ENCODE results near the gene ZCWPW2. TPM values are rescaled to one million over a fixed set of nuclear protein-coding genes. Genes with fewer than 3 reads are reported as not detected.

The ZCWPW2 gene
- total and polyA plus RNA-seq, 7 donors, result 0.74 to 4.0 (median 2.7) TPM

DNA sequence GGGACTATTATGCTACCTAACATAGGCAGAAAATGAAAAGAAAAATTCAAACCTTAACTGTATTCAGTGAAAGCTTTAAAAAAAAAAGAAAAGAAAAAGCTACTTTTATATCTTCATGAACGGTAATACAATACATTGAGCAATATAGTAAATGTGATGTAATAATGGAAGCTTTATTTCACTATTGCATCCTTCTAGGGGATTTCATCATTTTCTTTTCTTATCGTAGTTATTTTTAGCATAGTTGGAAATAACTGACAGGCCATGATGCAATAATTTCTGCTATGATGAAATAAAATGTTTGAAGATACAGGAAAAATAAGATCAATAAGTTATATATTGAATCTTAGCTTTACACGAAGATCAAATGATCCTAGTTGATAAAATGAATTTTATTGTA lies 40.3 kb upstream of the ZCWPW2 start:
- no peak for TF ChIP-seq CTCF (IDR thresholded peaks at IDR 0.05)
- DNase-seq, result no peak
- 69 to 85% (median 73%) methylated on average over 3 of the region's 3 CpGs for WGBS, 3 donors
- Histone ChIP-seq H3K27me3 (ENCODE audit: insufficient read depth in 3 of 3, low read length in 2 of 3) (no peaks in the 10 kb centered on the region), H3K4me3 (no peak overlapping the region), H3K36me3 (ENCODE audit: insufficient read depth in 1 of 2, low read depth in 1 of 2) (no peaks in the 10 kb centered on the region), H3K9me3 (no peaks in the 10 kb centered on the region), H3K4me1 (no peaks in the 10 kb centered on the region), H3K27ac (no peak overlapping the region)
- ATAC-seq, result peak in 1 of 4 donors; percentile 38
- intact Hi-C loops (cut with DNase I), result no loop called here

DNA sequence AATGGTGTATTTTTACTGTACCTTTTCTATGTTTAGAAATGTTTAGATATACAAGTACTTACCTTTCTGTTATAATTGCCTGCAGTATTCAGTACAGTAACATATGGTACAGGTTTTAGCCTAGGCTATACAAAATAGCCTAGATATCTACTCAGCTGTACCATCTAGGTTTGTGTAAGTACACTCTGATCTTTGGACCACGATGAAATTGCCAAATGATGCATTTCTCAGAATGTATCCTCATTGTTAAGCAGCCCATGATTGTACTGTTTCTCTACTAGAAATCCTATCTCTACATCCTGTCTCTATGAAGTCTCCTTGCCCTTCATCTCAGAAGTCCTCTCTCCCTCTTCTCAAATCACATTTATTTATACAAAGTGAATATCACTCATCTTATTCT lies 32.8 kb upstream of the ZCWPW2 start:
- WGBS, 3 donors, result 90 to 100% (median 96%) methylated on average over 1 of the region's 1 CpG
- H3K9me3 ChIP-seq, result no peaks in the 10 kb centered on the region
- intact Hi-C loops (cut with DNase I), result no loop called here
- no peaks in the 10 kb centered on the region for H3K4me1 ChIP-seq
- H3K4me3 ChIP-seq, result no peak overlapping the region
- peaks cover 3 to 16% of the 10 kb centered on the region in 2 donors for H3K36me3 ChIP-seq (ENCODE audit: insufficient read depth in 1 of 2, low read depth in 1 of 2)
- ATAC-seq (no peak), DNase-seq (no peak)
- no peak overlapping the region for H3K27ac ChIP-seq
- no peaks in the 10 kb centered on the region for H3K27me3 ChIP-seq (ENCODE audit: insufficient read depth in 3 of 3, low read length in 2 of 3)
- TF ChIP-seq CTCF (IDR thresholded peaks at IDR 0.05), result no peak

DNA sequence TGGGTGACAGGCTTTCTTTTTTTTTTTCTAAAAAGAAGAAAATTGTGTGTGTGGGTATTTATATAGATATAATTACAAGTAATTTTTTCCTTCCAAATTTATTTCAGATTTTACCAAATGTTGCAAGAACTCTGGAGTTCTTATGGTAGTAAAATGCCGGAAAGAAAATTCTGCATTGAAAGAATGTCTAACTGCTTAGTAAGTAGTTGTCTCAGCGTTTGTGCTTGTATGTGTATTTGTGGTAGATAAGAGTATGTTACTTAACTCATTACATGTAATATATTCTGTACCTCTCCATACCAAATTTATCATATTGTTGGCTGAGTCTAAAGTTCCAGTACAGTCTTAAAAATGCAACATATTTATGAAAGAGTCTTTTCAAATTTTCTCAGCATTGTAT lies 32.3 kb upstream of the ZCWPW2 start:
- ATAC-seq, result no peak
- intact Hi-C loops (cut with DNase I), result no loop called here
- WGBS, 3 donors, result 89 to 91% (median 90%) methylated on average over 2 of the region's 2 CpGs

DNA sequence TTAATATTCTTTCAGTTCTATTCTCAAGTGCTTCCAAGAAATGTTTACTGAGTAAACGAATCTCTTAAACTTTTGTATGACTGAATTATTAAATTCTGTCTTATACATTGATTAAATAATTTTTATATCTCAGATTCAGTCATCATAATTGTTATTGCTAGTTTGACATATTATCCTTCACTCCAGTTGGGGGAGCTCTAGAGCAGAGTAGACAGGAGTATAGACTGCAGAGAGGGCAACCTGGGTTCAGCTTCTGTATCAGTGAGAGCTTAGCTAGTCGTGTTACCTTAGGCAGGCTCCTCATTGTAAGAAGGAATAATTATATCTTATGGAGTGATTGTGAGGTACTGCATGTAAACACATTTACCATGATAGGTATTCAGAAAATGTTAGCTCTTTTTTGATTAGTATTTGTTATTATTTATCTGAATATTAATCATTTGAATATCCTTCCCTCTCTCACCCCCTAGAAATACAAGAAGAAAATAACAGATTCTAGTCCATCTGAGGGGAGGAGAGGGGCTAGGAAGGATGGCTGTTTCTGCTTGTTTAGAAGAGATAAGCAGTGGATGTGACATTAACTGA lies 31.0 kb upstream of the ZCWPW2 start:
- peak in 3 of 4 donors; percentile 74 to 80 (median 77) for ATAC-seq
- Histone ChIP-seq H3K4me1 (no peaks in the 10 kb centered on the region), H3K27ac (no peak overlapping the region), H3K27me3 (ENCODE audit: insufficient read depth in 3 of 3, low read length in 2 of 3) (no peaks in the 10 kb centered on the region), H3K36me3 (ENCODE audit: insufficient read depth in 1 of 2, low read depth in 1 of 2) (peaks cover 3 to 28% of the 10 kb centered on the region in 2 donors), H3K4me3 (no peak overlapping the region), H3K9me3 (no peaks in the 10 kb centered on the region)
- intact Hi-C loops (cut with DNase I), result no loop called here
- 31 to 49% (median 44%) methylated on average over 2 of the region's 2 CpGs for WGBS, 3 donors
- peak; percentile 49 for TF ChIP-seq CTCF (IDR thresholded peaks at IDR 0.05)
- no peak for DNase-seq

More for the DNA sequence above, 32.3 kb upstream of the ZCWPW2 start:
- H3K36me3 ChIP-seq (ENCODE audit: insufficient read depth in 1 of 2, low read depth in 1 of 2), result peaks cover 3 to 16% of the 10 kb centered on the region in 2 donors
- no peak for DNase-seq
- H3K27ac ChIP-seq, result no peak overlapping the region
- no peaks in the 10 kb centered on the region for H3K4me1 ChIP-seq
- no peaks in the 10 kb centered on the region for H3K9me3 ChIP-seq
- no peak for TF ChIP-seq CTCF (IDR thresholded peaks at IDR 0.05)
- H3K27me3 ChIP-seq (ENCODE audit: insufficient read depth in 3 of 3, low read length in 2 of 3), result no peaks in the 10 kb centered on the region
- H3K4me3 ChIP-seq, result no peak overlapping the region

GRCh38 chr3:28320981-28321380 lies 27.5 kb upstream of the ZCWPW2 start:
- H3K9me3 ChIP-seq, result no peaks in the 10 kb centered on the region
- TF ChIP-seq CTCF (IDR thresholded peaks at IDR 0.05), result no peak
- no peaks in the 10 kb centered on the region for H3K27me3 ChIP-seq (ENCODE audit: insufficient read depth in 3 of 3, low read length in 2 of 3)
- DNase-seq (no peak), ATAC-seq (no peak)
- H3K27ac ChIP-seq, result no peak overlapping the region
- peaks cover 3 to 62% of the 10 kb centered on the region in 2 donors for H3K36me3 ChIP-seq (ENCODE audit: insufficient read depth in 1 of 2, low read depth in 1 of 2)
- intact Hi-C loops (cut with DNase I), result no loop called here
- no peak overlapping the region for H3K4me3 ChIP-seq
- H3K4me1 ChIP-seq, result no peaks in the 10 kb centered on the region

Measured in psoas muscle (tissue), 8 donors.